RPMI7951 (cell line): ENCODE data around the gene ANKS1A. TPM values are rescaled to one million over a fixed set of nuclear protein-coding genes. Genes with fewer than 3 reads are reported as not detected.

Source experiments
- DNase-seq: peaks from one replicate; pipeline ENCODE4 v3.0.0-alpha.2; 2012; ENCODE audit warnings: low read depth
- total RNA-seq: library from RNA; depleted of rRNA; stranded (reverse); fragments of >200 nt; shearing (Covaris generic); gene quantifications from 2 replicates; pipeline ENCODE4 v1.2.3, GENCODE V29; 2014

The ANKS1A gene
- total RNA-seq, 1 experiment from 2014 or later, result 7.4 TPM

DNA sequence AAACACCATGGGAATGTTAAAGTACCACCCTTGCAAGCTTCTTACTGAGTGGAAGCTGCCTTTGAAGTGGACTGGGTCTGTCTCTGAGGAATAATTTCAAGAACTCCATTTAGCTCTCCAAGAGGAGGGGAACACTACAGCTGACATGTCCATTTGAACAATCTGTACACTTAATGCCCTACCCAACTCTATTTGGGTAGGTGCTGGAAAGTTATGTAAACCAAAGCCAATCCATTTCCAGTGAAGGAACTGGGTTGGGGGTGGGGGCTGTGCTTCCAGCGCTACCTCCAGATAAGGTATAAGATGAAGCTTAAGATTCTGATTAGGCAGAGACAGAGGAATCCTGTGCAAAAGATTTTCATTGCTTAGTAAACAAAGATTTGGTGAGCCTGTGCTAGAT lies 130.1 kb downstream of the ANKS1A start:
- DNase-seq, result no peak

DNA sequence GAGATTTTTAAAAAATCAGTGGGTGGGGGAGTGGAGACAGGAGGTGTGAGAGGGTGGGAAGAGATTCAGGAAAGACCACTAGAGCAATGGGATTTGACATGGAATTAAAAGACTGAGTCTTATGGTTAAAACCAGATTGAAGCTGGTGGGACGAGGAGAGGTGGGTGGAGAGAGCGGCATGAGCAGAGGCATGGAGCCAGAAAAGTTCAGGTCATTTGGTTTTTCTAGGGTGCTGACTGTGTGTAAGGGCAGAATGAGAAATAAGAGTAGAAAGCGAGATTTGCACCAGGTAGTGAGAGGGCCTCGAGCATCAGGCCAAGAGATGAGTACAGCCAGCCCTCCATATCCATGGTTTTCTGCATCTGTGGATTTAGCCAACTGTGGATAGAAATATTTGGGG lies 130.8 kb downstream of the ANKS1A start:
- DNase-seq, result no peak

DNA sequence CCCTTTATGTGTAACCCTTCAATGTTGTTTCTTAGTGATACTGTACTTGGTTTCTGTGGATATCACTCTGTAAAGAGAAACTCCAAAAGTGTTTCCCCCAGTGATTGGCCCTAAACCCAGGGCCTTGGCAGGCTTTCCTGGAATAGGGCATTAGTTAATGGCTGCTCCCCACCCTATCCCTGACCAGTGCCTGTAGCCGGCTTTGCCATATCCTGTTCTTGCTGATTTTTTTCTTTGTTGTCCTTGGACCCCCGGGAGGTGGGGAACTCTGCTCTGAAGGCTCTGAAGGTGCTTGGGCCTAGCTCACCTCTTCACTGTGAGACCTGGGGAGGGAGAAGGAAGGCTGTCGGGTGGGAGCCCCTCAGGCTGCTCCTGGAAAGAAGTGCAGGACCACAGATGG lies 131.9 kb downstream of the ANKS1A start:
- no peak for DNase-seq

DNA sequence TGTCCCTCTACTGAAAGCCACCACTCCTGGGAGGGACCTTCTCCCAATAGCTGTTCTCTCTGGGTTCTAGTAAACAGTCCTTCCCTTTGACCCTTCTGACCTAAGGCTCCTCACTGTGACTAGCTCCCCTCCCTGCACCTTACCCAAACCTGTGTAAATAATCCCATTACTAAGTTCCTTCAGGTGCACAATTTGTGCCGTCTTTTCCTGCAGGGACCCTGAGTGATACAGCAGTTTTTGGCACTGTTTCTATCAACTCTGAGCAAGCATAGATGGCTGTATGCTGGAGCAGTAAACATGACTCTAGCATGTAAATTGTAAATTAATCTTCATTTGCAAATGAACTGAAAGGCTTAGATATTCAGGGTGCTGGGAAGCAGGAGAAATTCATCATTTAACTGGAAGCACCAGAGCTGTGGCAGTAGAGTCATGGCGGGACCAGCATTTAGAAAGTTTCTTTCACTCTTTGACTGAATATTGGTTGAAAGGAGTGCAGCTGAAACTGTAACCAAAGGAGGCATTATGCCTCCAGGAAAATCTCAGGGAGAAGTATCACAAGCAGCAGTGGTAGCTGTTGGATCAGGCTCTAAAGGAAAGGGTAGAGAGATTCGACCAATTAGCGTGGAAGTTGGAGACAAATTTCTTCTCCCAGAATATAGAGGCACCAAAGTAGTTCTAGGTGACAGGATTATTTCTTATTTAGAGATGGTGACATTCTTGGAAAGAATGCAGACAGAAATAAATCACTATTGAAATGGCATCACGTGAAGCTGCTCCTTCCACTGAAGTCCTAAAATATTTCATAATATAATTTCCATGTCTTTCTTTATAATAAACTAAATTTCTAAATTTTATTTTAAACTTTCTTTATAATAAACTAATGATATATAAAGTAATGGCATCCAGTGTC lies 134.3 kb downstream of the ANKS1A start:
- DNase-seq, result no peak

DNA sequence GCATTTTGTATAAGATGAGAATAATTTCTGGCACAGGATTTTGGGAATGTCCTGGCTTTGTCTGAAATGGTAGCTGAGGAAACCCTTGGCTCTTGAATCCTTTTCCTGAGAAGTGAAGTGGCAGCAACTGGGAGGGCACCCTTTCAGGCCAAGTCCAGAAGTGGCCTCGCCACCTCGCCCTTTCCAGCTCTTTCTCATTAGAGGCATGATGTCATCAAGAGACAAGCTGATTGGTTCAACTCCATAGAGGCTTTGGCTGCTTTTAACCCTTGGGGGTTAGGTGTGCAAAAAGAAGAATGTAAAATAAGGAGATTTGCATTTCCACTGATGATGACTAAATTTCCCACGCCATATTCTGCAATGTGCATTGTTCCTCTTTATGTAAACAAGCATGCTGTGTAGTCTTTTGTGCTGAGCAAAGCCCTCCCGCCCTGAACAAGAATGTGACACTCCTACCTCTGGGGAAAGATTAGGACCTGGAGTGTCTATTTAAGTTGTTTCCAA lies 135.5 kb downstream of the ANKS1A start:
- DNase-seq, result no peak

DNA sequence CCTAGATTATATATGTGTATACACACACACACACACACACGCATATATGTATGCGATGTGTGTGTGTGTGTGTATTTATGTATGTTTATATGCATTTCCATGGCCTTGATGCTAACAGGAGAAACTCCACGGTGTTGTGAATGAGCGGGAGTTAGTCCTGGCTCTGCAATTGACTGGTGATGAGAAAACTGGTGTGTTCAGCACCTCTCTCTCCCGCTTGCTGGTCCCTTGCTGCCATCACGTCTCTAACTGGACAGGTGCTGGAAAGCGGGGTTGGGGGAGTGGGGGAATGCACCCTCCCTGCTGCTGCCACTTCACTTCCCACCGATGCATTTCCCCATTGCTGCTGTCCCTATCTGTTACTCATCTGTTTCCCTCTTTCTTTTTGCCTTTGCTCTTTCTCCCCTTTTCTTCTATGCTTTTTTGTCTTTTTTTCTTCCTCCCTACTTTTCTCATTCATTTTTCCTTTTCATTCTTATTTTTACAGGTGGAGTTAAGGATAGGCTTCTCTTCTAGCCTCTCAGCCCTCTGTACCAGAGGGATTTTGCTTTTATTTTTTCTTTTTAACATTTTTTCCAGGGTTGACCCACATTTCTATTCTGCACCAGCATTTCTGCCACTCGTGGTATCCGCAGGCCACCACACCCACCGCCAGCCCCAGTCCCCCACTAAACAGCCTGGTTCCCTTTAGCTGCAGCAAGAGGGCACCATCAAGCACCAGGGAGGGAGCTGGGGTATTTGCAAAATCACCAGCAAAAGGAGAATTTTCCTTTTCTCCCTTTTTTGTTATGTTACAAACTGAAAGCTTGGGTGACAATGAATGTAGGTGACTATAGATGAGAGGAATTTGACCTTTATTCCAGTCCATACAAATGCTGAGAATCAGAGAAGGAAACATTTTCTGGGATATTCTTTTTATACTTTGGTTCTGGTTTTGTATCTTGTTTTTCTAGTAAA lies 136.5 kb downstream of the ANKS1A start:
- no peak for DNase-seq

DNA sequence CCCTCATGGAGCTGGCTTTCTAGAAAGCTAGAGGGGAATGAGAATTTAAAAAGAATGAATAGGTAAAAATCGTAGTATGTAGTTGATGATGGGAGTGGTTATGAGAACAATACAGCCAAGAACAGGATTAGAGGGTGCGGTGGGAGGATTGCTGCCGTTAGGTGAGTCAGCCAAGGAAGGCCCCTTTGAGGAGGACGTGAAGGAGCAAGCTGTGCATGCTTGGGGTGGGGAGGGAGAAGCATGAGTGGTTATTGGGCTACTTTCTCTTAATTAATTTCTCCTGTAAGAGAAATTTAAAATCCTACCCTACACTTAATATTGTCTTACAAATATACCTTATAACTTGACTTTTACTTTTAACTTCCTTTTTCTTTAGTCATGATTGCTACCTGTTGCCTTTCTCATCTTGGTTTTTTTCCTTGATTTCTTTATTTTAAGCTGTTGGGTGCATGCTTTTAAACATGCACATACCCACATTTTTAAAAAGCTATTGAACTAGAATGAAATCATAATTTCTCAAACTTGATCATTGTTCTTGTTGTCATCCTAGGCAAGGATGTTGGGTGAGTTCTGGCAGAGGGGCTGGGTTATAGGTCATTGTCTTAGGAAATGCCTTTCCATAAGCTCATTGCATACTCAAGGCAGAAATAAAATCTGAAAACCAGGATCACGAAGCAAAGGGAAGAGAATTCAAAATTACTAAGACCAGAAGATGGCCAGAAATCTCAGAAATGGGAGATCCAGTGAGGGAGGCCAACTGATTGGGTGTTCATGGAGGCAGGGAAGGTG lies 137.6 kb downstream of the ANKS1A start:
- no peak for DNase-seq

DNA sequence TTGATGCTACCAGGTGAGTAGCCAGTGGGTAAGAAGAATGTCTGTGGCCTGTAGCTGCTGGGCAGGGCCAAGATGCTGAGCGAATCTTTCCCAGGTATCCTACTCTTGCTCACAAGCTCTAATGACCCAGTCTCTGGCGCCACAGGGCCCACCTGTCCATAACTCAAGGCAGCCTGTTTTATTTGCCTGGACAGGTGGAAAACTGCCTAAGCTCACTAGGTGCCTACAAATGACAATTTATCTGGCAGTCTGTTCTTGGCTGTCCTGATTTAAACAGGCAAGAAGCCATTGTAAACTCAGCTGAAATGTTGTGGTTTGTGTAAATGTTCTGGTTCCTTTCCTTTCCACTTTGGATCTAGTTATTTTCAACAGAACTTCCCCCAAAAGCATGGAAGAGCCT lies 138.8 kb downstream of the ANKS1A start:
- no peak for DNase-seq

DNA sequence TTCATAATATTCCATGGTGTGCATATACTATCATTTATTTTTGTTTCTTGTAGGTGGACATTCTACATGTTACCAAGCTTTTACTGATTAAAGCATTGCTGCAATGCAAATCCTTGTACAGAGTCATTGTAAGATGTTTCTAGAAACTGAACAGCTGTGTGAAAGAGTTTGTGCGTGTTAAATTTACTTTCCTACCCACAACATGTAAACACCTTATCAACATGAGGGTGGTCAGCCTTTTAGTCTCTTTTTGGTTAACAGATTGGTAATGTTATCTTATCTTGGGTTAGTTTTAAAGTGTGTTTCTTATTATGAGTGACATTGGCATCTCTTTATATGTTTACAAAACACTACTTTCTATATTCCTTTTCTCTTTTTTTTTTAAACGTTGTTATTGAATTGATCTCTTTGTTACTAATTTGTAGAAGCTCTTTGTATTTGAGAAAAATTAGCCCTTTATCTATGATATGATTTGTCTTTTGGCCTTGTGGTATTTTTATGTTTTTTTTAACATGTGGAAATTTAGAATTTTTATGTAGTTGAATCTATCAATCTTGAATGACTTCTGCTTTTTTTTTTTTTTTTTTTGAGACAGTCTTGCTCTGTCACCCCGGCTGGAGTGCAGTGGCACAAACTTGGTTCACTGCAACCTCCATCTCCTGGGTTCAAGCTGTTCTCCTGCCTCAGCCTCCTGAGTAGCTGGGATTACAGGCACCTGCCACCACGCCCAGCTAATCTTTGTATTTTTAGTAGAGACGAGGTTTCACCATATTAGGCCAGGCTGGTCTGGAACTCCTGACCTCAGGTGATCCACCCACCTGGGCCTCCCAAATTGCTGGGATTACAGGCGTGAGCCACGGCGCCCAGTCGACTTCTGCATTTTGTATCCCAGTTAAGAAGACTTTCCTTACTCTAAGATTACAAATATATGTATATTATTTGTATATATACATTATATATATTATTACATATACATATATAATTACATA lies 140.0 kb downstream of the ANKS1A start:
- DNase-seq, result no peak

DNA sequence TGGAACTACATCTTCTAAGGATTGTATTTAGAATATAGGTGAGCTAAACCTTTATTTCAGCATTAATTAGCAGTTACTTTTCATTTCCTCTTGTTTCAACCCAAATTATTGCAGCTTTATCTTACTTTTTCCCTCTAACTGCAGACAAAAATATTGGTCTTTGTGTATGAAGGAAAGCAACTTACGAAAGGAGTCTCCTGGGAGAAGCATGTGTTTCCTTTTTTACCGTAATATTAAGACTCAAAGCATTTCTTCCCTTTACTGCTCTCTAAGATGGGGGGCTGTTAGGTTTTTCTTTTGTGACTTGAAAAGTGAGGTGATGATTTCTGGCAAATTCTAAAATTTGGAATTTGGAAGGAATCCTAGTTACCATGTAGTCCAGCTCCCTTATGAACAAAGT lies 141.0 kb downstream of the ANKS1A start:
- no peak for DNase-seq

DNA sequence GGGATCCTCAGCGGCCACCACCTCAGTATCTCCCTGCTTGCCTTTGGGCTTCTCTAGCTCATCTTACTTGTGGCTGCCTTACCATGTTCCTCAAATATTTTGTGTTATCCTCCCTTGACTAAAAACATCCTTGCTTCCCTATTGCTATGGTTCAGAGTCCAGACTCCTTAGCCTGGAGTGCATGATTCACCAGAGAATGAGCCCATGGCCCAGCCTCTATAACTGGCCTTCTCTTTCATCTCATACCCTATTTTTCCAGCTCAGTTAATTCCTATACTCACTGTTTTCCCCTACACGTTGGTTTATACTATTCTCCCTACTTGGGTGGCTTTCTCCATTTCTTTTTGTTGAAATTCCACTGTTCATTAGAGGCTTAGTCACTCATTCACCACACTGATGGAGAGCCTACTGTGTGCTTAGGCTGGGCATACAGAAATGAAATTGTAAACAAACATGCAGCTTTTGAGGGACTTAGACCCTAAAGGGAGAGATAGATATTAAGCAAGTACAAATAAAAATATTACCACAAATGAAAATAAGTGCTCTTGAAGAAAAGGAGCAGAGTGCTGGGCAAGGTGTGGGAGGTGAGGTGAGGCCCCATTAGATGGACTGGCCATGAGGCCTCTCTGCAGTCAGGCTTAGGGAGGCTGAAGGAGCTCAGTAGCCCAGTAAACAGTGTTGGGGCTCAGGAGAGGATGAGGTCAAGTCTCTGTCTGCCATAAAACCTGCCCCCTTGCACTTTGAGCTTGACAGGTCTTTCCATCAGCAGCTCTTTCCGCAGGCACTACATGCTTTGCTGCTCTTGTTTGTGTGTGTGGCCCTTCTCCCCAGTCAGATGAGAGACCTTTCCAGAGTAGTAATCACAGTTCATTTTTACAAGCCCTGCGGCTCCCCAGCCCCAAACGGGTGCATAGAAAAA lies 142.8 kb downstream of the ANKS1A start:
- no peak for DNase-seq

DNA sequence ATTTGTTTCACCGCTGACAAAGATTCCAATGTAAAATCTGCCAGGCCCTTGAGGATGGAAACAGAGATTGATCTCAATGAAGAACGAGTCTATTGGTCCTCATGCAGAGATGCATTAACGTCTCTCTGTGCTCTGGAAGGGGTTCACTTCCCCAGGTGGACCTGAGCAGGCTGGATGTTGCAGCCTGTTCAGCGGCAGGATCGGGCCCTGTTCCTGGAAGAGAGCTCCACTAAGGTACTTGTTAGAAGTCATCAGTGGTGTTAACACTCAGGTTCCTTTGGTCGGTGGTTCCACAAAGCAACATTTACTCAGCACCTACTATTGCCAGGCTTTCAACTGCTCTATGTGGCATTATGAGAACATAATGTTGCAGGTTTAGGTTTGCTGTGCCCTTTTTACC lies 144.6 kb downstream of the ANKS1A start:
- DNase-seq, result no peak

DNA sequence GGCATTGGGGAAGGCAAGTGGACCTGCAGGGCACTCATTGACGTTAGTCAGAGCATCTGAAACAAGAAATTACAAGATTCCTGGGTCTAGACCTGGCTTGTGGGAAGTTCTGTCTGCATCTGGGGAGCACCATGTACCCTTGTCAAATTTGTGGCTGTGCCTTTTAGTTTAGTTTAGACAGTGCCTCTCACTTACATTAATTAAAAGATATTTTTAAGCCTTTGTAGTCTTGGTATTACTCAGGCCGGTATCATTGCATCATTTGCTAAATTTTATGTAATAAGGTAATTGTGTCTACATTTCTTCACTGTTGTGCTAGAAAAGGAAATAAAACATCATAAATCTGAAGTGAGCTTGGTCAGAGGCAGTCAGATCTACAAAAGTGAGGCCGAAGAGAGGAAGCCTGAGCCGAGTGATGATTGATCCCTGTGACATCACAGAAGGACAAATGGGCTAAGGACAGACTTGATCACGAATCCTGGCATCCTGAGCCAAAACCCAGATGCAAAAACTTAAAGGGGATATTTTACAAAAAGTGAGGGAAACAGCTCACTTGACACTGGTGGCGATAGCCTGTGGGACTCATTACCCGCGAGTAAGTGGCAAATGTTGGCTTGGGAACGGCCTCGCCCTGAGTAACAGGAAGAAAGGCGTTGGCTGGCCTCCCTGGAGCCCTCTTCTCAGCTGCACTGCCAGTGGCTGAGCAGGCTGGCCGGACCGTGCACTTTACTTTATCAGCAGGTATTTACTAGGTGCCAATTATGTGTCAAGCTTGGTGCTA lies 145.5 kb downstream of the ANKS1A start:
- DNase-seq, result no peak

DNA sequence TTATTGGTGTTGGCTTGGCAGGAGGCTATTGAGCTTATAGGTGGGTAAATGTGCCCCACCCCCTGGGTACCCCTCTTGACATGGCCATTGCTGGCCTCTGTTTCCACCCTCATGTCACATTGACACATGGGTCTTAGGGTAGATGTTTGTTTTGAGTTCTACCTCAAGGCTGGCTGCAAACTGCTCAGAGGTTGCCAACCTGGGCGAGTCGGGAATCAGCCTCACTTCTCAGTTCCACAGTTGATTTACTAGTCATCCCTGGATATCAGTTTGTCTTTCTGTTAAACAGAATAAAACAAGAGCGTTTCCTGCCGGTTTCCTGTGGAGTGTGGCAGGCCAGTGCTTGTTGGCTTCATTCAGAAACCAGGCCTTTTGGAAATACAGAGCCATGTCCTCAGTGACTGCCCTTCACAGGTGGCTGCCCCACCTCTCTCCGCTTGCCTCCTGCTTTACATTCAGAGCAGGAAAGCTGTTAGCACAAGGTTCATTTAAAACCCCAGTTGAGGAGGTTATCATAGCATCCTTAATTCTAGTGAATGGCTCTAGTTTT lies 146.5 kb downstream of the ANKS1A start:
- no peak for DNase-seq

DNA sequence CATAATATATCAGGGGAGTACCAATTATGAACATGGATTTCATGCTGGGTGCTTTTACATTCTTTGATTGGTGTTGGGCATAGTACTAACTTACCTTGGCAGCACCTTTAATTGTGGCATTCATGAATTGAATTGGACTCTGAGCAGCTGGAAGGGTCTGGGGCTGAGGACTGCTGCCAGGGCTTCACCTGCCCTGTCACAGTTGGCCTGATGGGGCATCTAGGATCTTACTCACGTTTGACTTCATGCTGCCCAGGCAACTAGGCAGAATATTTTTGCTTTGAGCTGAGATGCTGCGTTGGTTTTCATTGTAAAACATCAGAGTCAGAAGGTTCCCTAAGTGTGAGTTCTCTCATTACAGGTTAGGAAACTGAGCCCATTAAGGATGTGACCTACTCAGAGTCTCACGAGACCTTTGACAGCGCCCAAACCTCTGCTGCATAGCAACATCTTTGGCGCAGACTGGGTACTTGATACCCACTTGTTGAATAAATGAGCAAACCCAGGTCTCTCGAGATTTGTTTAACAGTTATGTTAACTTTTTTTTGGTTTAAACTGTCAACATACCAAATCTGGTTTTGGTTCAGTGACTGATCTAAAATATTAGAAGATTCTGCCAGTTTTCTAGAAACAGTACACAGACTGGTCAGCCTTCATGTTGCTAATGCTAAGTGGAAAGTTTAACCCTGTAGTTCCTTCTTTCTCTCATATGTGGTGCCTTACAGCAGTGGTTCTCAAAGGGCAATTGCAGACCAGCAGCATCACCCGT lies 147.2 kb downstream of the ANKS1A start:
- DNase-seq, result no peak

DNA sequence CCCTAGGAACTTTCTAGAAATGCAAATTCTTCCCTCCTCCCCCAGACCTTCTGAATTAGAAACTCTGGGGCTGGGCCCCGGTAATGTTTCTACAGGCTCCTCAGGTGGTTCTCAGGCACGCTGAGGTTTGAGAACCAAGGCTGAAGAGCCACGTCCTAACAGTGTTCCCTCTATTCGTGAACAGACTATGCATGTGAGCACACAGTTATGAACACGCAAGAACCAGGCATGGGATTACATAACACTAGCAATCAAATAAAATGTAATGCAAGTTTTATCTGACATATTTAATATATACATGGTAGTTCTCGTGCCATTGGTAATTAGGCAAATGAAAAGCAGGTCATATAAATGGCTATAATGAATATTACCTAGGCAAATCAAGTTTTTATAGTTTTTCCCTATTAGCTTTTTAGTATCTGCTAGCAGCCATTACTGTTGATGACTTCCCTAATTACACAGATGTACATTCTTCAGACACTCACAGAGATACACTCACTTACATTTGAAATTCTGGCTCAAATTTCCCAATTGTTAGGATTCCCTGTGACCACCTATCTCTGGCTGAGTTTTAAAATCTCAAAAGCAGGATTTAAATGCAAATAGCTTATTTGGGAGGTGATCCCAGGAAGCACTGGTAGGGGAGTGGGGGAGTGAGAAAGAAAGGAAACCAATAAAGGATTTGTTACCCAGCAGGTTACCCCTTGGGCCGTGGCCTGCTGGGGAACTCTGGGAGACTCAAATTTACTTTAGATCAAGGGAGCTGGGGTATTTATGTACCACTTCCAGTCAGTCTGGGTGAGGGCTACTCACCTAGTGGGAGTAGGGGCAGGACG lies 148.0 kb downstream of the ANKS1A start:
- DNase-seq, result no peak

DNA sequence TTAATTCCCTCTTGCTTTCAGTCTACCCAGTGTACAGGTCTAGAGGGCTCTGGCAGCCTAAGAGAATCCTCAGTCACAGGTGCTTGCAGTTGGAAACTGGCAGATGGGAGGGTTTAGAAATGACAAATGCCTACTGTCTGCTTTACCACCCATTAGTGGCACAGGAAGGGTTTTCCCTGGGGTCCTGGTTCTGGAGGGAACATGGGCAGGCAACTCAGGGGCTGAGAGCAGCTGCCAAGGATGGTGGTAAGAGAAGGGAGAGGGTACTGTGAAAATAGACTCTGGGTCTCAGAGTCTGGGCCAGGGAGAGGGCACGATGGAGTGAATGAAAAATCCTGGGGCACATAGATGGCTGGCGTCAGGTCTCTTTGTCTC lies 148.6 kb downstream of the ANKS1A start:
- DNase-seq, result no peak
